Epidermal melanocyte (primary cell): Measurements from ENCODE around the gene RADIL.

Experiments used
- DNase-seq: peaks from one replicate; pipeline ENCODE4 v3.0.0; 2011; ENCODE audit warnings: low spot score; ENCODE audit not compliant: insufficient read length

The RADIL gene

DNA sequence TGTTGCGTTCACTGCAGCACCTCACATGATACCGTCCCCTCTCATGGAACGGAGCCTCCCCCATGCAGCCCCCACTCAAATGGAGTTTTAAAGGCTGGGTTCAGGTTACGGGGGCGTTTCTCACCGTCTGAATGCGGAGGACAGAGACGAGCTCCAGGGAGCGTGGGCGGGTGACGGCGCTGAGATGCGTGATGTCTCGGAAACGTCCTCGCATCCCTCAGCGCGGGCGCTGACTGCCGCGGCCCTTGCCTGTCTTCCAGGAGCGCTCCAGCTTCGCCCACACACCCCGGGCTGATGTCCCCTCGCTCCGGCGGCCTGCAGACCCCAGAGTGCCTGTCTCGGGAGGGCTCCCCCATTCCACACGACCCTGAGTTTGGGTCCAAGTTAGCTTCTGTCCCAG, 124.7 kb downstream of the RADIL start:
- DNase-seq, result no peak

DNA sequence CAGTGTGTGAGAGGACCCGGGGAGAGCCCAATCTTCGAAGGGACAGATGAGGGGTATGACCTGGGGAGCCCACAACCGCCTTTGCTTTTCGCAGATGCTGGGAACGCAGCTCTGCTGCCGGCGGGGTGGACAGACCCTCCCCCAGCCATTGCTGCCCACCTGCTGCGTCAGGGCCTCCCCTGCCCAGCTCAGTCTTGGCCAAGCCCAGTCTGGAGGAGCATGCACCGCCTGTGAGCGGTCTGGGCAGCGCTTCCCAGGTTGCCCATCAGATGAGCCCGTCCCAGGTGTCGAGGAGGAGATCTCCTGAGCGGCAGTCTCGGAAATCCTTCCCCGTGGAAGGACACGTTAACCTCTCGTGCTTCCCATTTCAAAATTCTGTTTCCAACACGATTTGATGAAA, 125.4 kb downstream of the RADIL start:
- DNase-seq, result no peak

DNA sequence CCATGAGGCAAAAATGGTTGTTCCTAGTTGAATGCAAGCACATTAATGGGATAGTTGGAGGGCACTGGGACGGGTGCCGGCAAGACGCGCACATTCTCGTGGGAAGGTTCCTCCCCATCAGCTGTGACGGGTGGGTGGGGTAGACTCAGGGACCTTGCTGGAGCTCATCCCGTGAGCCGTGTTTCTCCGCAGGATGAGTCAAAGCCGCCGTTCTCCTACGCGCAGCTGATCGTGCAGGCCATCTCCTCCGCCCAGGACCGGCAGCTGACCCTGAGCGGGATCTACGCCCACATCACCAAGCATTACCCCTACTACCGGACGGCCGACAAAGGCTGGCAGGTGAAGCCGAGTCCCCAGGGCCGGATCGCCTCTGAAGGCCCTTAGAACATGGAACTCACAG, 128.5 kb downstream of the RADIL start:
- DNase-seq, result no peak

DNA sequence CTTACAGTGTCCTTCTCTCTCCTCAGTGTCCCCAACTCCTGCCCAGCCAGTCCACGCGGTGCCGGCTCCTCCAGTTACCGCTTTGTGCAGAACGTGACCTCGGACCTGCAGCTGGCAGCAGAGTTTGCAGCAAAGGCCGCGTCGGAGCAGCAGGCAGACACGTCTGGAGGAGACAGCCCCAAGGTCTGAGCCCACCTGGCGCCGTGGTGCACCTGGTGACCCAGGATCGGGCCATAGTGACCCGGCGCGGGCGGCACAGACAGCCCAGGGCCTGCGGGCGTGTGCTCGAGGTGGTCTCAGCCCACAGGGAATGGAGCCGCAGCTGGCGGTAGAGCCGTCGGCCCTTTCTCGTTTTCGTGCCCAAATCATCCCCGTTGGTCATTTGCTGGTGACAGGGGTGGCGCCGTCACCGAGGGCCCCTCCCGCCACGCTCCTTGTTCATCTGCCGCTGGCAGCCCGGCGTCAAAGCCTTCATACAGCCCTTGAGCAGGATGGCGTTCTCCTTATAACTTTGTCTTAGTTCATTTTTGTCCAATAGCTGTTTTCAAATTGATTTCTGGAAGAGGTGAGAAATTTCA, 129.0 kb downstream of the RADIL start:
- DNase-seq, result no peak

DNA sequence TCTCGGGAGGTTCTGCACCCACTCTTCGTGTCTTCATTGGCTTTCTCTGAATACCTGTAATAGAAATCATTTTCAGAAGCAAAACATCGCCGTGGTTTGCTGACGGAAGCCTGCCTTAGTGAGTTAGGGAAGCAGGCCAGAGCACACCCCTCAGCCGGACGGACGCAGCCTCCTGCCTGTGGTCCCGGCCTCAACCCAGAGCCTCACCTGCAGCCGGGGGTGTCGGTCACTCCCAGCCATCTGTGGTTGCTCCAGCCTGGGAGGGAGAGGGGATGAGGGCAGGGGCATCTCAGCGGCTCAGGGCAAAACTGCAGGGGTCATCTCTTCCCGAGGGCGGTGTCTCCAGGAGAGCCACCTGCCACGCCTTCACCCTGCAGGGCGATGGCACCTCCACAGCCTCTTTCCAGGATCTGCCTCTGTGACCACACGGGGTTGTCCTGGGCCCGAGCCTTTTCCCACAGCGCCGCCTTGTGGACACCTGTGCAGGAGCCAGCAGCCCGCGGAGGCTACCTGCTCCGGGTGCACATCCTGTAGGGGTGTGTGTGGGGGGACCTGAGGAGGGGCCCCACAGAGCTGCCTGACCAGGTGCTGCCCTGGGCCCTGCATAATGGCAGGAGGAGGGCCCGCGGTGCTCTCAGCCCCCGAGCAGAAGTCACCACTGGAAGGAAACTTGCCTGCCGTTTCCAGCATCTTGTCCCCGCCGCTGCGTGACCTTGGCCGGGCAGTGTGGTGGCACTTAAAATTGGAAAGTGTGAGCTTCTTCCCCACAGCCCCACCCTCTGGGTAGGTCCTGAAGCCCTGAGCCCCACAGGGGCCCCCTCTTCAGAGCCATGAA, 129.7 kb downstream of the RADIL start:
- DNase-seq, result peak; percentile 72

DNA sequence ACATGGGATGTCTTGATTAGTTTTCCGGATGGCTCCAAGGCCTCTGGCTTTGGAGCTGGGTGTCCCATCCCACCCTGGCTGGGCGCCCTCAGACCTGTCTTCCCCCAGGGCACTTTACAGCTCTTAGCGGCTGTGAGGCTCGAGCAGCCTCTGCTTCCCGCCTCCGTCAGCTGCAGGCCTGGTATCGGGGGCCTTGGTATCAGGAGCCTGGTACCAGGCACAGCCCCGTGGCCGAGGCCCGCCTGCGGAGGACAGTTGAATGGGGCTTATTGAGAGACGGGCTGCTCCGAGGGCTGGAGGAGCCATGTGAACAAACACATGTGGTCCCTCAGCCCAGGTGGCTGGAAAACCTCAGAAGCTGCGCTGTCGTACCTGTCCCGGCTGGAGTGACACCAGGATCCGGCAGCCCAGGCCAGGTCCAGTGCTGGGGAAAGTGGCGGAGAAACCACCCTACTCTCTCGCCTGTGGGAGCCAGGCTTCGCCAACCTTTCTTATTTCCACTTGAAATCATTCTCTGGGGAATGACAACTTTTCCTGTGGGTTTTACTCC, 132.0 kb downstream of the RADIL start:
- DNase-seq, result no peak

DNA sequence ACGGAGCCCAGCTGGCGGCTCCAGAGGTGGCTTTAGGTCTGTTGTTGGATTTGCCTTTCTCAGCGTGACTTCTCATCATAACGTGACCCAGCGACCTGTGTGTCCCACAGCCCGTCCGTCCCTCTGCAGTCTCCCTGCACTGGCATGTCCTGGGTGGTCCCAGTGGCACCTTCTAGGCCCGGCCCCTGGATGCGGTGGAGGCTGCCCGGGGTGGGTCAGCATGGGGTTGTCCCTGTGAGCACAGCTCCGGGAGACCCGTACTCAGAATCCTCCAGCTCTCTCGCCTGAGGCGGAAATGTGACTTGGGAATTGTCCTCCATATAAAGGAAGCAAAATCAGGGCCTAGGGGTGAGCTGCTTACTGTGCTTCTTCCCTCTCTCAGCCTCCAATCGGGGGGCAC, 133.7 kb downstream of the RADIL start:
- no peak for DNase-seq

DNA sequence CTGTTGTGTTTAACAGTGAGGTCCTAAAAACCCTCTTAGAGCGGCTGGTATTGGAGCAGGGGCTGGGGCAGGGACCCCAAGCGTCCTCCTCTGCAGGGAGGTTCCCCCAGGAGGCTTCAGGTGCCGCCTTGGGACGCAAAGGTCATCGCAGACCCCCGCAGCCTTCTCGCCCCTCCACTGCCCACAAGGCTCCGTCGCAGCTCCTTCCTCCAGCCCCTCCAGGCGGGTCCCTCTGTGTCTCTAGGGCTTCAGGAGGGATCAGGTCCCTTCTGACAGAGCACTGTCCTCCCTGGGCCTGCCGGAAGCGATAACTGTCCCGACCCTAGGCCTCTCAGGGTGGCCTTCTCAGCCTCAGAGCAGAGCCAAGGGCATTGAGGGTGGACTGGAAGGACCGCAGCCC, 134.2 kb downstream of the RADIL start:
- DNase-seq, result no peak
